ENCODE measurements around the gene ATP6V0D1.
A peak's percentile ranks its signal among the peaks of the same experiment; 100 is the strongest.

The ATP6V0D1 gene

DNA sequence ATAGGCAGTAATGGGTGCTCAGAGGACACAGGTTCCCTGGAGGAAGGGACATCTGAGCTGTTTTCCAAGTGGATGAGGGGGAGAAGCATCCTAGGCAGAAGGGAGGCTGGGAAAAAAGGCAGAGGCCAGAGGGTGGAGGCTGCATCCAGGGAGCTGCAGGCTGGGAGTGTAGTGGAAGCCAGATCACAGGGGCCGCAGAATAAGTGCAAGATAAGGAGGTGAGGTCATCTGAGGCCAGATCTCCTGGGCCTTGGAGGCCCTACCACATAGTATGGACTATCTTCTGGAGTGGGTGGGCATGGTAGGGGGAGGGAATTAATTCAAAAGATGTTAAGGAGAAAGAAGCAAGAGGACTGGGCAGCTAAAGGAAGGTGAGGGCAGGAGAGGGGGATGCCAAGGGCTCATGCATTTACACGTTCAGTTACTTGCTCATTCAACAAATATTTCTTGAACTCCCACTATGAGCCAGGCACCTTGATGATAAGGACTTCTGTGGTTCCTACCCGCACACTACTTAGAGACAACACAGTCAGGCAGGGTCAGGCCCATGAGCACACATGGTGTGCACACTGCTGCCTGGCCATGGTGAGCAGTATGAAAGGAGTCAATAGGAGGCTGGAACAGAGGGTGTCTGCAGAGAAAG is 45.3 kb upstream of the ATP6V0D1 start:
- TF ChIP-seq, protein P1, sequence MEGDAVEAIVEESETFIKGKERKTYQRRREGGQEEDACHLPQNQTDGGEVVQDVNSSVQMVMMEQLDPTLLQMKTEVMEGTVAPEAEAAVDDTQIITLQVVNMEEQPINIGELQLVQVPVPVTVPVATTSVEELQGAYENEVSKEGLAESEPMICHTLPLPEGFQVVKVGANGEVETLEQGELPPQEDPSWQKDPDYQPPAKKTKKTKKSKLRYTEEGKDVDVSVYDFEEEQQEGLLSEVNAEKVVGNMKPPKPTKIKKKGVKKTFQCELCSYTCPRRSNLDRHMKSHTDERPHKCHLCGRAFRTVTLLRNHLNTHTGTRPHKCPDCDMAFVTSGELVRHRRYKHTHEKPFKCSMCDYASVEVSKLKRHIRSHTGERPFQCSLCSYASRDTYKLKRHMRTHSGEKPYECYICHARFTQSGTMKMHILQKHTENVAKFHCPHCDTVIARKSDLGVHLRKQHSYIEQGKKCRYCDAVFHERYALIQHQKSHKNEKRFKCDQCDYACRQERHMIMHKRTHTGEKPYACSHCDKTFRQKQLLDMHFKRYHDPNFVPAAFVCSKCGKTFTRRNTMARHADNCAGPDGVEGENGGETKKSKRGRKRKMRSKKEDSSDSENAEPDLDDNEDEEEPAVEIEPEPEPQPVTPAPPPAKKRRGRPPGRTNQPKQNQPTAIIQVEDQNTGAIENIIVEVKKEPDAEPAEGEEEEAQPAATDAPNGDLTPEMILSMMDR (IDR thresholded peaks at IDR 0.05; ENCODE audit: extremely low read depth, insufficient read depth, missing control alignments) = no peak
- DNase-seq (ENCODE audit: low spot score) = no peak
- in situ Hi-C loops (cut with MboI; ENCODE audit: low pct_unique_long_range_greater_than_20kb, low sequenced_read_pairs, unreplicated experiment) = loop anchor here (25.0 kb wide), 1 partner anchor 386 kb away; no protein-coding TSS in a partner anchor

DNA sequence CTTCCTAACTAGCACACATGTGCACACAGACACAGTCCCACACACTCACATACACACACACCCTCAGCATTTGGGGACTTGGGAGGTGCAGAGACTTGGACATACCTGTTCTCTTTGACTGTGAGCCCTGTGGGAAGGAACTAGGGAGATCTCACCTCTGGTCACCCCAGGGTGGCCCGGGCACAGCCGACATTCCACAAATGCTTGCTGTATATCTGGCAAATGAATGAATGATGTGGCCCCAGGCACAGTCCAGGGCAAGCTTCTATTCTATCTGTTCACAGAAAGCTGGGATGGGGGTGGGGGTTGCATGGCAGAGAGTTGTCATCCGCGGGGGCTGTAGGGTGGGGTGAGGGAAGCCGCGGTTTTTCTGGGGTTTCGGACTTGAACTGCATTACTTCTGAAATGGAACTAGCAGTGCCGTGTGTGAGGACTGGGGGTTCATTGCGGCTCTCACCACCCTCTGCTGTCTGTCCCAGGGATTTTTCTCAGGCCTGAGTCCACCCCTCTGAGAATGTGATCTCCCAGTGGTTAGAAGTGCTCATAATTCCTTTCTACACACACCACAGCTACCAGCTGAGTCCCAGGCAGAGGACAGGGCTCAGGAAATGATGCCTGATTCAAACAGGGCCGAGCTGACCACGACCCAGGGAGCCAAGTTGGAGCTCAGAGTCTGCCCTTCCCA is 44.4 kb upstream of the ATP6V0D1 start:
- no peak for DNase-seq (ENCODE audit: low spot score)
- in situ Hi-C loops (cut with MboI; ENCODE audit: low pct_unique_long_range_greater_than_20kb, low sequenced_read_pairs, unreplicated experiment) = loop anchor here (25.0 kb wide), 1 partner anchor 387 kb away; no protein-coding TSS in a partner anchor
- TF ChIP-seq, protein P1 (IDR thresholded peaks at IDR 0.05; ENCODE audit: extremely low read depth, insufficient read depth, missing control alignments) = no peak

DNA sequence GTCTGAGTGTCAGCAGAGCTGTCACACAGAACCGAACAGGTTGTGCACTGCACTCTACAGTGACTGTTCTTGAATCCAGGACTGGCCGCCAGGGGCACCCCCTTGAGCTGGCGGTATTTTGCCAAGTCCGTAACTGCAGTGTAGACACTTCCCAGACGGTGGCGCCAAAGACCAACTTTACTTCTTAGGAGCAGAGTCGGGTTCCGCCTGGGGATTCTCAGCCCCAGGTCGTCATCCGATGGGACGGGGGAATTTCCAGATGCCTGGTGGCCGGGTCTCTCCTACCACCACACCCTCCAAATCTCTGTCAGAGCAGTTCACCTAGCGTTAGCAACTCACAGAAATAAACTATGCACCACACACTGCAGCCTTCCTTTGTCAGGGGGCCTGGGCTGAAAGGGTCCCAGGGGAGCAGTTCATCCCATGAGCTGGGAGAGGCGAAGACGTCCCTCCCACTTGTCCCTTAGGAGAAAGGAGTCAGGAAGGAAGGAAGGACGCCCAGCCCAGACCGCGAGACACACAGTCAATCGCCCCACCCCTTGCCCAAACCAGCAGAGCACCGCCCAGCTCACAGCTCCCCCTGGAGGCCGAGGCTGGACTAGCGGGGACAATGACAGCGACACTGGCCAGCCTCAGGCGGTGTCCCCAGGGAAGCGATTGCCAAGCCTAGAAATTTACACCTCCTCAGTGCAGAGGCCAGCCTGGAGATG is 40.3 kb upstream of the ATP6V0D1 start:
- in situ Hi-C loops (cut with MboI; ENCODE audit: low pct_unique_long_range_greater_than_20kb, low sequenced_read_pairs, unreplicated experiment) = no loop called here
- TF ChIP-seq, protein P1 (IDR thresholded peaks at IDR 0.05; ENCODE audit: extremely low read depth, insufficient read depth, missing control alignments) = peak; percentile 99

DNA sequence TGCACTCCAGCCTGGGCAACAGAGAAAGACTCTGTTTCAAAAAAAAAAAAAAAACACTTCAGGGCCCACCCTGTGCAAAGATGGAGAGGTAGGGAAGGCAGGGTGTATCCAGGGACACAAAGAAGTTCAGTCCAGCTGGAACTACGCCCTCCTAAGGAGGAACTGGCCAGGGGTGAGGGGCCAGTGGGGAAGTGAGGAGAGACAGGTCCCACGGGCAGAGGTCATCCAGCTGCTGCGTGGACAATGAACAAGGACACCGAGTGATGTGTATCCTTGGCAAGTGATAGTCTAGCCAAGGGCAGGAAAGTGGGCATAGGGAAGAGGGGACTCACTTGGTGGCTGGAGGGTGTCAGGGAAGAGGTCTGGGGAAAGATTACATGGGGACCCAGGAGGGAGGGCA is 38.3 kb upstream of the ATP6V0D1 start:
- no peak for DNase-seq (ENCODE audit: low spot score)
- in situ Hi-C loops (cut with MboI; ENCODE audit: low pct_unique_long_range_greater_than_20kb, low sequenced_read_pairs, unreplicated experiment) = no loop called here
- TF ChIP-seq, protein P1 (IDR thresholded peaks at IDR 0.05; ENCODE audit: extremely low read depth, insufficient read depth, missing control alignments) = no peak

More for the DNA sequence above, 40.3 kb upstream of the ATP6V0D1 start:
- DNase-seq (ENCODE audit: low spot score) = peak; percentile 90

DNA sequence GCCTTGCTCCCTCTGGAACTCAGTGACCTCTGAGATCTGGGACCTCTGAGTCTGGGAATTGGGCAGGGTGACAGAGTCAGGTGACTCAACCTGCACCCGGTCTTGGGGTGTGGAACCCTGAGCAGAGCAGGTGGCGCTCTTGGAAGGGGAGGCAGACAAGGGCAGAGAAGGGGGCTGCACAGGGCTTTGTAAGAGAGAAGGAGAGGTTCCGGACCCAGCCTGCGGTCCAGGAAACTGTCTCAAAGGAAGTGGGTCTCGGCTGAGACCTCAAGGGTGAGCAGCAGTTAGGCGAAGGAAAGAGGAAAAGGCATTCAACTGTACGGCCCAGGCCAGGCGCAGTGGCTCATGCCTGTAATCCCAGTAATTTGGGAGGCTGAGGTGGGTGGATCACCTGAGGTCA is 37.7 kb upstream of the ATP6V0D1 start:
- DNase-seq (ENCODE audit: low spot score) = no peak
- in situ Hi-C loops (cut with MboI; ENCODE audit: low pct_unique_long_range_greater_than_20kb, low sequenced_read_pairs, unreplicated experiment) = no loop called here
- TF ChIP-seq, protein P1 (IDR thresholded peaks at IDR 0.05; ENCODE audit: extremely low read depth, insufficient read depth, missing control alignments) = no peak

DNA sequence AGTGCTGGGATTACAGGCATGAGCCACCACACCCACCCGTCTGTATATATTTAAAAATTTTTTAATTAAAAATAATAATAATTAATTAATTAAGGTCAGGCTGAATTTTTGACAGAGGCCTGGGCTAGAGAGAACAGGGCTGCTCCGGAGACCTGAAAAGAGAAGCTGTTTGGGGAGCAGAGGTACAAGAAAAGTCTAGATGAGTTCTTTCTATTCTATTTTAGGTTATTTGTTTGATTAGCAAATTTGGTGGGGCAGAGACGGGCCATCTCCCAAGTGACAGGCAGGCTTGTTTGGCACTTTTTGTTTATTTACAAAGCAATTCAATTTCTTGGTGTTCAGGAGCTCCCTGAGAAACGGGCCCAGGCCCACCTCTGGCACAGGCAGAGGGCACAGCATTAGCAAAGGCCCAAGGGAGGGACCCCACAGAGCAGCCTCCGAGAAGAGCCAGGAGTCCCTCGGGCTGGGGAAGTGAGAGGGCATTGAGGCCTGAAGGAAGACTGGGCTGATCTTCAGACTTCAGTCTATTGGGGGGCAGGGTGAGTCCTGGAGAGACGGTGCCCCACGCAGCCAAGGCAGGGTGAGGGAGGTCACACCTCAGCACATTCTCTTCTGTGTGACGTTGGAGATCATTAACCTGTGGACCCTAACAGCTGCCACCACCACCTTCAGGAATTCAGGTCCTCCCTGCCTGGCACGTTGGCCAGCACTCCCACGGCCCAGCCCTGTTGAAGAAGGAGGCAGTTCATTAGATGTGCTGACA is 36.9 kb upstream of the ATP6V0D1 start:
- in situ Hi-C loops (cut with MboI; ENCODE audit: low pct_unique_long_range_greater_than_20kb, low sequenced_read_pairs, unreplicated experiment) = no loop called here
- TF ChIP-seq, protein P1 (IDR thresholded peaks at IDR 0.05; ENCODE audit: extremely low read depth, insufficient read depth, missing control alignments) = no peak
- peak; percentile 51 for DNase-seq (ENCODE audit: low spot score)

Measured in GM13977 (cell line).